ENCODE results near the gene UBAC2.

DNA sequence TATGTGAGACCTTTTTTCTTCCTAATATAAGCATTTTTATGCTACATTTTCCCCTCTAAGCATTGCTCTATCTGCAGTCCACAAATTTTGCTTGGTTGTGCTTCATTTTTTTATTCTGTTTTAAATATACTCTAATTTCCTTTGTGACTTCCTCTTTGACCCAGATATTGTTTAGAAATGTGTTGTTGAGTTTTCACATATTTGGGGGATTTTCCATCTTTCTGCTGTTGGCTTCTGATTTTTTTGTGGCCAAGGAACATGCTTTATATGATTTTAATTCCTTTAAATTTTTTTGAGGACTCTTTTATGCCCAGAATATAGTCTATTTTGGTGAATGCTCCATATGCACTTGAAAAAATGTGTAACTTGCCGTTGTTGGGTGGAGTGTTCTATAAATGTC lies 22.9 kb downstream of the UBAC2 start:
- no peak for TF ChIP-seq LEF1 (IDR thresholded peaks at IDR 0.05; ENCODE audit: borderline replicate concordance)
- TF ChIP-seq BHLHE40 (IDR thresholded peaks at IDR 0.05; ENCODE audit: borderline replicate concordance): no peak
- TF ChIP-seq SP1 (IDR thresholded peaks at IDR 0.05): no peak
- TF ChIP-seq, protein P1, sequence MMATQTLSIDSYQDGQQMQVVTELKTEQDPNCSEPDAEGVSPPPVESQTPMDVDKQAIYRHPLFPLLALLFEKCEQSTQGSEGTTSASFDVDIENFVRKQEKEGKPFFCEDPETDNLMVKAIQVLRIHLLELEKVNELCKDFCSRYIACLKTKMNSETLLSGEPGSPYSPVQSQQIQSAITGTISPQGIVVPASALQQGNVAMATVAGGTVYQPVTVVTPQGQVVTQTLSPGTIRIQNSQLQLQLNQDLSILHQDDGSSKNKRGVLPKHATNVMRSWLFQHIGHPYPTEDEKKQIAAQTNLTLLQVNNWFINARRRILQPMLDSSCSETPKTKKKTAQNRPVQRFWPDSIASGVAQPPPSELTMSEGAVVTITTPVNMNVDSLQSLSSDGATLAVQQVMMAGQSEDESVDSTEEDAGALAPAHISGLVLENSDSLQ (IDR thresholded peaks at IDR 0.05): 0 out of 2 replicates have a peak, but pooled peaks have one; percentile 13
- no peak for TF ChIP-seq ELF4 (IDR thresholded peaks at IDR 0.05)
- TF ChIP-seq SUZ12 (IDR thresholded peaks at IDR 0.05): no peak
- no peak for TF ChIP-seq FOXK2 (IDR thresholded peaks at IDR 0.05)
- TF ChIP-seq TARDBP (IDR thresholded peaks at IDR 0.05): no peak
- TF ChIP-seq FOXM1 (IDR thresholded peaks at IDR 0.05; ENCODE audit: borderline replicate concordance): no peak
- TF ChIP-seq HDGF (IDR thresholded peaks at IDR 0.05; ENCODE audit: borderline replicate concordance): no peak
- TF ChIP-seq ZNF384 (IDR thresholded peaks at IDR 0.05): no peak
- no peak for TF ChIP-seq NFRKB (IDR thresholded peaks at IDR 0.05)
- no peak for TF ChIP-seq FOXA1 (IDR thresholded peaks at IDR 0.05)
